SU-DHL-6 (cell line): ENCODE data around the gene TGFBR3L.

Source experiments
- EZH2phosphoT487 ChIP-seq: fragments of 200-600 bp; sonication (generic), shearing (Covaris generic); conservative IDR thresholded peaks from 2 replicates; pipeline ENCODE4 v1.6.1; 2018; ENCODE audit warnings: mild to moderate bottlenecking, antibody characterized with exemption, low read length, moderate library complexity, mixed read lengths
- TF ChIP-seq, protein P1 (sequence below): fragments of 200-600 bp; sonication (generic); IDR thresholded peaks from one replicate; pipeline ENCODE4 v1.5.1; 2017; ENCODE audit warnings: antibody characterized with exemption, mild to moderate bottlenecking, low read length, moderate library complexity; ENCODE audit not compliant: insufficient read depth, poor library complexity, severe bottlenecking

DNA sequence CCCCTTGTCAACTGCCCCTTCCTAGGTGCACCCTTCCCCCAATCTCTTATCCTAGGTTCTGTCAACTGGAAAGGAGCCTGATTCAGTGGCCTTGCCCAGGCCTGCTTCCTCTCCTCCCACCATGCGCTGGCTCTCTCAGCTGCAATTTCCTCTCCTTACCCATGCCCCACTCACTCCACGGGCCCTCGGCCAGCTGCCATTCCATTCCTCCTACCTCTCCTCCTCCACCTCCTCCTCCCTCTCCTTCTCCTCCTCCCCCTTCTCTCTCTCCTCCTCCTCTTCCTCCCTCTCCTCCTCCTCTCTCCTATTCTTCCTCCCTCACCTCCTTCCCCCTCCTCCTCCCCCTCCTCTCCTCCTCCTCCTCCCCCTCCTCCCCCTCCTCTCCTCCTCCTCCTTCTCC, 38.4 kb downstream of the TGFBR3L start:
- TF ChIP-seq, protein P1, sequence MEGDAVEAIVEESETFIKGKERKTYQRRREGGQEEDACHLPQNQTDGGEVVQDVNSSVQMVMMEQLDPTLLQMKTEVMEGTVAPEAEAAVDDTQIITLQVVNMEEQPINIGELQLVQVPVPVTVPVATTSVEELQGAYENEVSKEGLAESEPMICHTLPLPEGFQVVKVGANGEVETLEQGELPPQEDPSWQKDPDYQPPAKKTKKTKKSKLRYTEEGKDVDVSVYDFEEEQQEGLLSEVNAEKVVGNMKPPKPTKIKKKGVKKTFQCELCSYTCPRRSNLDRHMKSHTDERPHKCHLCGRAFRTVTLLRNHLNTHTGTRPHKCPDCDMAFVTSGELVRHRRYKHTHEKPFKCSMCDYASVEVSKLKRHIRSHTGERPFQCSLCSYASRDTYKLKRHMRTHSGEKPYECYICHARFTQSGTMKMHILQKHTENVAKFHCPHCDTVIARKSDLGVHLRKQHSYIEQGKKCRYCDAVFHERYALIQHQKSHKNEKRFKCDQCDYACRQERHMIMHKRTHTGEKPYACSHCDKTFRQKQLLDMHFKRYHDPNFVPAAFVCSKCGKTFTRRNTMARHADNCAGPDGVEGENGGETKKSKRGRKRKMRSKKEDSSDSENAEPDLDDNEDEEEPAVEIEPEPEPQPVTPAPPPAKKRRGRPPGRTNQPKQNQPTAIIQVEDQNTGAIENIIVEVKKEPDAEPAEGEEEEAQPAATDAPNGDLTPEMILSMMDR: no peak
- TF ChIP-seq EZH2phosphoT487: no peak
